Heart left ventricle (tissue), 16 donors: ENCODE data around the gene RNU1-2. TPM values are rescaled to one million over a fixed set of nuclear protein-coding genes. Genes with fewer than 3 reads are reported as not detected.
A peak's percentile ranks its signal among the peaks of the same experiment; 100 is the strongest.
"Not testable (repeated sequence)": the region's sequence is repeated elsewhere in the genome, so short reads cannot be mapped to it uniquely, and the experiment has no call there.

Experiments used
- ATAC-seq, 4 donors: fragments of 200-7000 bp; cut with Tn5 transposase; one replicate each; pipeline ENCODE4 v1.9.1; 2020 to 2022; ENCODE audit warnings: moderate library complexity in 4 of 4, mild to moderate bottlenecking in 3 of 4, moderate number of reproducible peaks in 1 of 4
- DNase-seq, 5 donors: peaks; one replicate each; pipeline ENCODE4 v3.0.0-alpha.2; 2020
- H3K27ac ChIP-seq, 12 donors: fragments of 200-600 bp; sonication (generic) in 4 of 12; one replicate each; pipeline versions ENCODE4 v1.5.0 to v1.8.0; 2016 to 2022; ENCODE audit warnings: mild to moderate bottlenecking in 2 of 12
- H3K27me3 ChIP-seq, 9 donors: fragments of 200-600 bp; sonication (generic) in 2 of 9; one replicate each; pipeline versions ENCODE4 v1.5.1 to v1.8.0; 2016 to 2022; ENCODE audit warnings: mild to moderate bottlenecking in 3 of 9
- H3K36me3 ChIP-seq, 9 donors: fragments of 200-600 bp; sonication (generic) in 2 of 9; one replicate each; pipeline versions ENCODE4 v1.5.0 to v1.8.0; 2018 to 2022; ENCODE audit warnings: mild to moderate bottlenecking in 2 of 9
- H3K4me1 ChIP-seq, 12 donors: fragments of 200-600 bp; sonication (generic) in 4 of 12; one replicate each; pipeline versions ENCODE4 v1.5.0 to v1.8.0; 2016 to 2022; ENCODE audit warnings: mild to moderate bottlenecking in 3 of 12
- H3K4me3 ChIP-seq, 12 donors: fragments of 200-600 bp; sonication (generic) in 4 of 12; one replicate each; pipeline versions ENCODE4 v1.5.0 to v1.8.0; 2017 to 2022; ENCODE audit warnings: mild to moderate bottlenecking in 9 of 12, moderate library complexity in 4 of 12
- H3K9me3 ChIP-seq, 12 donors: fragments of 200-600 bp; sonication (generic) in 4 of 12; one replicate each; pipeline versions ENCODE4 v1.5.0 to v1.8.0; 2016 to 2022; ENCODE audit warnings: mild to moderate bottlenecking in 1 of 12
- POLR2A ChIP-seq, 2 donors: fragments of 450-650 bp; IDR thresholded peaks; one replicate each; pipeline ENCODE4 v1.6.1; 2017; ENCODE audit warnings: antibody characterized with exemption in 2 of 2, mild to moderate bottlenecking in 2 of 2, moderate library complexity in 2 of 2
- WGBS, 4 donors: extraction: QIAGEN DNeasy Blood & Tissue Kit in 2 of 4; methylation state at CpG; one replicate each; pipeline versions ENCODE4 v1.1.5 to v1.1.7; 2013 to 2018; 5-methylcytosine and 5-hydroxymethylcytosine counted together
- intact Hi-C, 10 donors: fragments of 100-400 bp; cut with DNase I; formaldehyde crosslinking; loops; one replicate each; pipeline versions ENCODE4 v1.11.1 to v1.14.2; 2022
- long read RNA-seq, 3 donors: library from polyadenylated mRNA; unstranded; transcript quantifications; one replicate each; pipeline ENCODE4 v2.0.0, GENCODE V29; 2020 to 2021
- polyA plus RNA-seq, 2 donors: library from polyadenylated mRNA; stranded (reverse); fragments of 200-250 nt; gene quantifications; one replicate each; pipeline ENCODE4 v1.2.3, GENCODE V29; 2013
- total RNA-seq, 9 donors: library from RNA; depleted of rRNA in 2 of 9; stranded (reverse); fragments of >200 nt in 2 of 9; fragmentation: NEBNext Ultra II Directional in 3 of 9; extraction: Animal tissue kit (Norgen Biotek cat#: 25700) in 3 of 9; gene quantifications; one replicate each; pipeline versions ENCODE4 v1.1.0 to v1.2.4, GENCODE V29; 2016 to 2023
- donor health status: ischemic (EF 13 %, LVEDD 7.1; RV severe dilation, severe dysfunction).
- donor health status: healthy with polysubstance abuse.
- donor health status: DM: no; HTN: yes; CAD: no.
- donor health status: DM: no; HTN: no; CAD: no.
- donor health status: ischemic (EF 25% LVEDD 6.9; RV normal size, moderate dysfunction).
- donor health status: ischemic (EF 25% LVEDD 5.7; RV mildly dilated, moderate dysfunction).
- donor health status: healthy.
- donor health status: DM: yes; HTN: yes; CAD: no.
- donor health status: ischemic (EF 35%, LVEDD 5.7; RV mildly dilated, moderate dysfunction).
- donor health status: nonischemic (EF 11% LVEDD 7.7; RV severe dilation, severe dysfunction).
- donor health status: DM: yes; HTN: yes; CAD: no.
- donor health status: PGD.
- donor health status: ischemic (EF 29% LVEDD 5.4; RV normal size, mild dysfunction).
- donor health status: nonischemic (EF 23%, LVEDD 6.1; RV moderate dilation, normal function).

Gene RNU1-2
- total RNA-seq (1,000 to 10,000 TPM in 6 of 9 donors, 100 to 1,000 TPM in 1, not detected in 2; 364 to 3,776 (median 2,470) TPM), polyA plus RNA-seq (not detected)
- long read RNA-seq, donor 1, result 0 reads
- long read RNA-seq, donor 2, result 0 reads
- long read RNA-seq, donor 3, result 0 reads

GRCh38 chr1:16895598-16896315, at the start of gene RNU1-2:
Gene RNU1-2, plus strand, starts transcription at chr1:16895980.
- TF ChIP-seq POLR2A (IDR thresholded peaks at IDR 0.05), result peak in 1 of 2 donors; percentile 98
- not testable (repeated sequence) for H3K9me3 ChIP-seq, H3K36me3 ChIP-seq, H3K4me1 ChIP-seq, H3K27me3 ChIP-seq
- Histone ChIP-seq H3K4me3 (peak within 1 kb of the TSS in 10 of 12 donors; percentile 28 to 54 (median 43)), H3K27ac (peak within 1 kb of the TSS; percentile 66 to 96 (median 89))
- ATAC-seq (peak; percentile 99 to 100 (median 100)), DNase-seq (peak in 4 of 5 donors; percentile 49 to 95 (median 77))
- intact Hi-C loops, result loop anchor here in 2 of 10 donors (1.0 kb wide), 1 partner anchor 9 kb away; no protein-coding TSS in a partner anchor
- 0 to 1% (median 0%) methylated on average over 12 to 32 of the region's 39 CpGs for WGBS, 4 donors

GRCh38 chr1:16856201-16856600, 39.6 kb upstream of the RNU1-2 start:
- H3K36me3 ChIP-seq, H3K27ac ChIP-seq, H3K4me1 ChIP-seq, intact Hi-C loops, ATAC-seq, H3K9me3 ChIP-seq, H3K4me3 ChIP-seq, DNase-seq: not testable (repeated sequence)
- peaks cover 0 to 13% (median 0%) of the 10 kb centered on the region in 9 donors for H3K27me3 ChIP-seq
- 67 to 100% (median 77%) methylated on average over 1 to 2 of the region's 2 CpGs for WGBS, 4 donors

- intact Hi-C loops, H3K27ac ChIP-seq, H3K9me3 ChIP-seq, DNase-seq, H3K4me1 ChIP-seq, H3K4me3 ChIP-seq, H3K36me3 ChIP-seq: not testable (repeated sequence)
- WGBS, 4 donors, result 18 to 30% (median 25%) methylated on average over 10 to 29 of the region's 46 CpGs
- ATAC-seq, result peak in 1 of 4 donors; percentile 49
- H3K27me3 ChIP-seq, result peaks cover 0 to 13% (median 0%) of the 10 kb centered on the region in 9 donors
Observed at GRCh38 chr1:16859167-16860041, 36.4 kb upstream of the RNU1-2 start.

- H3K9me3 ChIP-seq, DNase-seq, H3K36me3 ChIP-seq, intact Hi-C loops, H3K27ac ChIP-seq, H3K4me1 ChIP-seq, H3K4me3 ChIP-seq, ATAC-seq: not testable (repeated sequence)
- H3K27me3 ChIP-seq, result peaks cover 0 to 13% (median 0%) of the 10 kb centered on the region in 9 donors
- 64 to 71% (median 69%) methylated on average over 7 to 9 of the region's 9 CpGs for WGBS, 4 donors
Observed at GRCh38 chr1:16860048-16860447, 35.7 kb upstream of the RNU1-2 start.

GRCh38 chr1:16861832-16862245, 33.9 kb upstream of the RNU1-2 start:
- H3K4me1 ChIP-seq, ATAC-seq, H3K4me3 ChIP-seq, H3K27ac ChIP-seq, H3K9me3 ChIP-seq, intact Hi-C loops, H3K36me3 ChIP-seq, DNase-seq: not testable (repeated sequence)
- H3K27me3 ChIP-seq, result peaks cover 0 to 13% (median 0%) of the 10 kb centered on the region in 9 donors
- WGBS, 4 donors, result 39 to 61% (median 45%) methylated on average over 10 to 12 of the region's 16 CpGs

GRCh38 chr1:16862415-16862814, 33.4 kb upstream of the RNU1-2 start:
- H3K4me3 ChIP-seq, H3K9me3 ChIP-seq, H3K36me3 ChIP-seq, DNase-seq, H3K27ac ChIP-seq, H3K4me1 ChIP-seq, intact Hi-C loops, ATAC-seq: not testable (repeated sequence)
- WGBS, 4 donors, result 93 to 96% (median 95%) methylated on average over 24 to 25 of the region's 25 CpGs
- H3K27me3 ChIP-seq, result peaks cover 0 to 13% (median 0%) of the 10 kb centered on the region in 9 donors

GRCh38 chr1:16863024-16863423, 32.8 kb upstream of the RNU1-2 start:
- H3K36me3 ChIP-seq, ATAC-seq, H3K4me3 ChIP-seq, H3K9me3 ChIP-seq, H3K27ac ChIP-seq, DNase-seq, H3K4me1 ChIP-seq, intact Hi-C loops: not testable (repeated sequence)
- H3K27me3 ChIP-seq, result peaks cover 0 to 13% (median 0%) of the 10 kb centered on the region in 9 donors
- 82 to 90% (median 84%) methylated on average over 5 to 6 of the region's 11 CpGs for WGBS, 4 donors

GRCh38 chr1:16866926-16867707, 28.7 kb upstream of the RNU1-2 start:
- 13 to 29% (median 18%) methylated on average over 4 to 6 of the region's 6 CpGs for WGBS, 4 donors

GRCh38 chr1:16868787-16869186, 27.0 kb upstream of the RNU1-2 start:
- DNase-seq, ATAC-seq, H3K4me3 ChIP-seq, H3K9me3 ChIP-seq, H3K4me1 ChIP-seq, intact Hi-C loops, H3K36me3 ChIP-seq, H3K27ac ChIP-seq: not testable (repeated sequence)
- peaks cover 0 to 16% (median 6%) of the 10 kb centered on the region in 9 donors for H3K27me3 ChIP-seq
- 81 to 88% (median 87%) methylated on average over 5 of the region's 6 CpGs for WGBS, 4 donors

More at GRCh38 chr1:16866926-16867707, 28.7 kb upstream of the RNU1-2 start:
- H3K36me3 ChIP-seq, H3K4me1 ChIP-seq, H3K4me3 ChIP-seq, intact Hi-C loops, H3K9me3 ChIP-seq, DNase-seq, ATAC-seq, H3K27me3 ChIP-seq, H3K27ac ChIP-seq: not testable (repeated sequence)

GRCh38 chr1:16869996-16870395, 25.8 kb upstream of the RNU1-2 start:
- intact Hi-C loops, H3K27ac ChIP-seq: not testable (repeated sequence)
- 76 to 84% (median 80%) methylated on average over 6 to 7 of the region's 7 CpGs for WGBS, 4 donors

More at GRCh38 chr1:16869996-16870395, 25.8 kb upstream of the RNU1-2 start:
- not testable (repeated sequence) for H3K4me1 ChIP-seq, H3K4me3 ChIP-seq, DNase-seq, ATAC-seq, H3K9me3 ChIP-seq, H3K36me3 ChIP-seq
- peaks cover 0 to 22% (median 6%) of the 10 kb centered on the region in 9 donors for H3K27me3 ChIP-seq
